ENCODE data around the gene BOLL.
"Not testable (repeated sequence)": the region's sequence is repeated elsewhere in the genome, so short reads cannot be mapped to it uniquely, and the experiment has no call there.

DNA sequence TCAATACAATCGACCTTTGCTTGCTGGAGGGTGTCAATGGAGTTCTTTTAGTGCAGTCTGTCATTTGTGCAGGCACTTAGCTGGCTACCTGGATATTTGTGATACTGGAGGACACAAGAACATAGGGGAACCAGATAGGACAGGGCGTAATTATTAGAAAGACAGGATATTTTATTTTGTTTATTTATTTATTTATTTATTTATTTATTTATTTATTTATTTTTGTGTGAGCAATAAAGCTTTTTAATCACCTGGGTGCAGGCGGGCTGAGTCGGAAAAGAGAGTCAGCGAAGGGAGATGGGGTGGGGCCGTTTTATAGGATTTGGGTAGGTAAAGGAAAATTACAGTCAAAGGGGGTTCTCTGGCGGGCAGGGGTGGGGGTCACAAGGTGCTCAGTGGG is 76.0 kb downstream of the BOLL start:
- not testable (repeated sequence) for TF ChIP-seq CTCF, POLR2AphosphoS5, POLR2A (IDR thresholded peaks at IDR 0.05)

Measured in breast epithelium (tissue), 3 donors.